Astrocyte (in vitro differentiated cells and primary cell): ENCODE results near the gene KCNN3. TPM values are rescaled to one million over a fixed set of nuclear protein-coding genes. Genes with fewer than 3 reads are reported as not detected.
A peak's percentile ranks its signal among the peaks of the same experiment; 100 is the strongest.

Source experiments
- DNase-seq: peaks from one replicate; pipeline ENCODE4 v3.0.0-alpha.2; 2010; ENCODE audit warnings: low read depth
- FAIRE-seq: peaks from 2 replicates; lab custom pipeline; 2011; peaks lifted over from hg19 to GRCh38; lab: Jason Lieb, UNC
- H2AFZ ChIP-seq: 2 replicates; pipeline ENCODE4 v1.6.0; 2012; ENCODE audit warnings: low read depth, low read length, inconsistent platforms
- H3K27ac ChIP-seq: 2 replicates; pipeline ENCODE4 v1.5.1; 2011; ENCODE audit warnings: low read depth, low read length, inconsistent platforms
- H3K27me3 ChIP-seq: 2 replicates; pipeline ENCODE4 v1.6.0; 2011; ENCODE audit warnings: low read length, inconsistent platforms; ENCODE audit not compliant: insufficient read depth
- H3K36me3 ChIP-seq: 2 replicates; pipeline ENCODE4 v1.5.1; 2011; ENCODE audit warnings: low read length, inconsistent platforms; ENCODE audit not compliant: insufficient read depth
- H3K4me1 ChIP-seq: 2 replicates; pipeline ENCODE4 v1.5.1; 2011; ENCODE audit warnings: low read length, inconsistent platforms; ENCODE audit not compliant: insufficient read depth
- H3K4me2 ChIP-seq: 2 replicates; pipeline ENCODE4 v1.6.0; 2012; ENCODE audit warnings: low read length, inconsistent platforms
- H3K4me3 ChIP-seq: 2 replicates; pipeline ENCODE4 v1.5.1; 2011; ENCODE audit warnings: low read depth, mild to moderate bottlenecking, low read length, inconsistent platforms; ENCODE audit not compliant: insufficient read depth
- H3K79me2 ChIP-seq: 2 replicates; pipeline ENCODE4 v1.6.0; 2012; ENCODE audit warnings: mild to moderate bottlenecking, low read length, inconsistent platforms; ENCODE audit not compliant: insufficient read depth
- H3K9ac ChIP-seq: 2 replicates; pipeline ENCODE4 v1.6.0; 2012; ENCODE audit warnings: mild to moderate bottlenecking, low read length, inconsistent platforms
- H3K9me3 ChIP-seq: 2 replicates; pipeline ENCODE4 v1.5.1; 2012; ENCODE audit warnings: low read depth, mild to moderate bottlenecking, low read length, inconsistent platforms; ENCODE audit not compliant: insufficient read depth
- H4K20me1 ChIP-seq: 2 replicates; pipeline ENCODE4 v1.6.0; 2012; ENCODE audit warnings: low read length, inconsistent platforms; ENCODE audit not compliant: insufficient read depth
- H3K27ac Mint-ChIP-seq: one replicate; pipeline ENCODE4 v1.8.0; 2021; ENCODE audit warnings: mild to moderate bottlenecking, mixed read lengths; ENCODE audit not compliant: unreplicated experiment
- H3K27me3 Mint-ChIP-seq: one replicate; pipeline ENCODE4 v1.8.0; 2021; ENCODE audit warnings: low read depth, mixed read lengths; ENCODE audit not compliant: unreplicated experiment
- H3K36me3 Mint-ChIP-seq: one replicate; pipeline ENCODE4 v1.8.0; 2021; ENCODE audit warnings: low read depth, mixed read lengths; ENCODE audit not compliant: unreplicated experiment
- H3K4me1 Mint-ChIP-seq: one replicate; pipeline ENCODE4 v1.8.0; 2021; ENCODE audit warnings: low read depth, mixed read lengths; ENCODE audit not compliant: unreplicated experiment
- H3K4me3 Mint-ChIP-seq: one replicate; pipeline ENCODE4 v1.8.0; 2021; ENCODE audit warnings: mild to moderate bottlenecking, moderate library complexity, mixed read lengths; ENCODE audit not compliant: unreplicated experiment
- H3K9me3 Mint-ChIP-seq: one replicate; pipeline ENCODE4 v1.8.0; 2021; ENCODE audit warnings: mild to moderate bottlenecking, mixed read lengths; ENCODE audit not compliant: unreplicated experiment
- CTCF ChIP-seq: IDR thresholded peaks from 2 replicates; pipeline ENCODE4 v1.5.1; 2011; ENCODE audit warnings: low read depth, mild to moderate bottlenecking, inconsistent platforms, low read length, moderate library complexity; ENCODE audit not compliant: insufficient read depth
- EZH2 ChIP-seq: IDR thresholded peaks from 2 replicates; pipeline ENCODE4 v1.6.1; 2012; ENCODE audit warnings: mild to moderate bottlenecking, low read length, inconsistent platforms; ENCODE audit not compliant: insufficient read depth
- total RNA-seq: library from RNA; stranded (reverse); gene quantifications from 2 replicates; pipeline ENCODE4 v1.2.1, GENCODE V29; 2021

Gene KCNN3
- total RNA-seq, 1 donor from 2014 or later, result 0.66 TPM

GRCh38 chr1:154750681-154751665 lies 119.1 kb downstream of the KCNN3 start:
- Histone ChIP-seq H3K79me2 (no peaks in the 10 kb centered on the region), H3K4me1 (no peaks in the 10 kb centered on the region), H3K4me3 (no peak overlapping the region), H2AFZ (no peak overlapping the region), H4K20me1 (no peaks in the 10 kb centered on the region), H3K9me3 (no peaks in the 10 kb centered on the region), H3K9ac (no peak overlapping the region), H3K27ac (no peak overlapping the region), H3K4me2 (no peak overlapping the region), H3K27me3 (peaks cover 35% of the 10 kb centered on the region), H3K36me3 (no peaks in the 10 kb centered on the region)
- peaks cover 63% of the 10 kb centered on the region for H3K27me3 Mint-ChIP-seq
- H3K4me3 Mint-ChIP-seq, result no peak overlapping the region
- no peak for FAIRE-seq
- H3K9me3 Mint-ChIP-seq, result no peaks in the 10 kb centered on the region
- peaks cover 32% of the 10 kb centered on the region for H3K4me1 Mint-ChIP-seq
- TF ChIP-seq CTCF (no peak), EZH2 (no peak)
- peaks cover 4% of the 10 kb centered on the region for H3K36me3 Mint-ChIP-seq
- H3K27ac Mint-ChIP-seq, result no peak overlapping the region
- DNase-seq, result no peak

DNA sequence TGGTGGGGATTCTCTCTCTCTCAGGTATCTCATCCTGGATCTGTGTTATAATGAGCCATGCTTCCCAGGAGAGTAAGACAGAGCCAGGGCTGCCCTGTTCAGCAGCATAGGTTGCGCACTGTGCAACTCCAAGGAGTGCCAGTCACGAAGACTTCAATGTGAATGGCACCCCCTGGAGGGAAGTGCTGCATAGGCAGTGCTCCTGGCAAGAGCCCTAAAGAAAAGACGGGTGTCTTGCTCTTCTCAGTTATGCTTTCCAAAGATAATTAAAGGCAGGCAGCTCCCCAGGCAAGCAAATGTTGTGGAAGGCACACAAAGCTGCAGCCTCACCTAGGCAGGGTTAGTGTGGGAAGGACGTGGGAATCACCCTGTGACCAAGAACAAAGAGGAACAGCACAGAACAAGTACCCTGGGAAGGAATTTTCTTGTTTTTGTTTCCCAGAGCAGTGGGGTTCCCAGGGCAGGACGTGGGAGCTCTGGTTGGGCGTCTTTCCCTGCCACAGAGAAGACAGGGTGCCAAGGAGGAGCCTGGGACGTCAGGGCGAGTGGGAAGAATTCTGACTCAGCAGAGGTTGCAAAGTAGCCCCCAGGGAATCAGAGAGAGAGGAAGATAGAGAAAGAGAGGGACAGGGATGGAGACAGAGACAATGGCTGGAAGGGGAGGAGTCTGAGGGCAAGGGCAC lies 120.9 kb downstream of the KCNN3 start:
- Histone ChIP-seq H3K9me3 (no peaks in the 10 kb centered on the region), H4K20me1 (no peaks in the 10 kb centered on the region), H3K36me3 (no peaks in the 10 kb centered on the region), H3K4me3 (no peak overlapping the region), H2AFZ (no peak overlapping the region), H3K79me2 (no peaks in the 10 kb centered on the region), H3K27ac (no peak overlapping the region), H3K4me1 (no peaks in the 10 kb centered on the region), H3K4me2 (no peak overlapping the region), H3K27me3 (peaks cover 33% of the 10 kb centered on the region), H3K9ac (peak overlapping the region; percentile 4)
- H3K4me3 Mint-ChIP-seq, result no peak overlapping the region
- H3K27me3 Mint-ChIP-seq, result peaks cover 59% of the 10 kb centered on the region
- TF ChIP-seq CTCF, result peak; percentile 33
- TF ChIP-seq EZH2, result no peak
- FAIRE-seq (no peak), DNase-seq (peak; percentile 47)
- H3K27ac Mint-ChIP-seq, result peak overlapping the region; percentile 26
- peaks cover 4% of the 10 kb centered on the region for H3K36me3 Mint-ChIP-seq
- H3K9me3 Mint-ChIP-seq, result no peaks in the 10 kb centered on the region
- H3K4me1 Mint-ChIP-seq, result peaks cover 32% of the 10 kb centered on the region
